Activated naive CD8-positive, alpha-beta T cell treated with anti-CD3 and anti-CD28 coated beads, Interleukin-2, amount 10 ng/mL, durations not matched to agents 7 days and 5 days (primary cell): ENCODE results near the gene DUSP28. TPM values are rescaled to one million over a fixed set of nuclear protein-coding genes. Genes with fewer than 3 reads are reported as not detected.
"Not testable (repeated sequence)": the region's sequence is repeated elsewhere in the genome, so short reads cannot be mapped to it uniquely, and the experiment has no call there.

Source experiments
- ATAC-seq: fragments of 150-1000 bp; cut with Tn5 transposase; one replicate; pipeline ENCODE4 v1.10.0; 2021; ENCODE audit warnings: low read depth, moderate library complexity
- POLR2A ChIA-PET: fragments of 350-600 bp; sonication (Branson Sonifier 250); formaldehyde crosslinking; loops from one replicate; lab custom pipeline; 2021; ENCODE audit warnings: antibody characterized with exemption; lab: Charles Lee
- DNase-seq: peaks from one replicate; pipeline ENCODE4 v3.0.0; 2021
- H3K27ac Mint-ChIP-seq: one replicate; pipeline ENCODE4 v1.8.0; 2022; ENCODE audit warnings: mild to moderate bottlenecking, mixed read lengths
- H3K27me3 Mint-ChIP-seq: one replicate; pipeline ENCODE4 v1.8.0; 2022; ENCODE audit warnings: mild to moderate bottlenecking, moderate library complexity, mixed read lengths
- H3K36me3 Mint-ChIP-seq: one replicate; pipeline ENCODE4 v1.8.0; 2021; ENCODE audit warnings: mild to moderate bottlenecking, mixed read lengths
- H3K4me1 Mint-ChIP-seq: one replicate; pipeline ENCODE4 v1.8.0; 2021; ENCODE audit warnings: mixed read lengths
- H3K4me3 Mint-ChIP-seq: one replicate; pipeline ENCODE4 v1.8.0; 2022; ENCODE audit warnings: mild to moderate bottlenecking, moderate library complexity, mixed read lengths
- H3K9me3 Mint-ChIP-seq: one replicate; pipeline ENCODE4 v1.8.0; 2021; ENCODE audit warnings: mixed read lengths
- total RNA-seq, 2 experiments: library from RNA; stranded (reverse); gene quantifications; one replicate each; pipeline ENCODE4 v1.2.3, GENCODE V29; 2021

Gene DUSP28
- total RNA-seq, 2 experiments from 2014 or later, result 12.3 to 13.8 TPM

DNA sequence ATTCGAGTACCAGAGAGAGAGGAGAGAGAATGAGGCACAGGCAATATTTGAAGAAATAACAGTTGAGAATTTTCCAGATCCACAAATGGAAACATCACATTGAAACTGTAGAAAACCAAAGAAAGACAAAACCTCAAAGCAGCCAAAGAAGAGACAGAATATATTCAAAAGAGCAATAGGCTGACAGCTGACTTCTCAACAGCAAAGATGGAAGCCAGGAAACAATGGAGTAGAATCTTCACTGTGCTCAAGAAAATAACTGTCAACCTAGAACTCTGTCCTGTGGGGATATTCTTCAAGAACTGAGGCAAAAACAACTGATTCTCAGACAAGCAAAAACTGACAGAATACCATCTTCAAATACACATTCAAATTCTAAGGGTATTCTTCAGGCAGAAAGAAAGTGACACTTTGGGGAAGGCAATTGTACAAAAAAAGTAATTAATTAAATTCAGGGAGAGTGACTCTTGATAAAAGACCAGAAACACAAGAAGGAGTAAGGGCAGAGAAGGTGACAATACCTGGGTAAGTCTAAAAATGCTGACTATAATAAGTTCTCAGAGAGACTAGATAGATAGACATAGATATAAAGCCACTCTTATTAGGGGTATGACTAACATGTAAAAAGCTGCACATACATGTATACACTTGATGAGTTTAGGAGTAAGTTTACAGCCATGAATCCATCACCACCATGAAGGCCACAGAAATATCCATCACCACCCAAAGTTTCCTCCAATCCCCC, 28.0 kb upstream of the DUSP28 start:
- ATAC-seq (no peak), DNase-seq (no peak)
- H3K27me3 Mint-ChIP-seq, result no peaks in the 10 kb centered on the region
- H3K4me1 Mint-ChIP-seq, result no peaks in the 10 kb centered on the region
- peaks cover 74% of the 10 kb centered on the region for H3K36me3 Mint-ChIP-seq
- POLR2A ChIA-PET, result no interaction called here
- H3K27ac Mint-ChIP-seq, result no peak overlapping the region
- peaks cover 29% of the 10 kb centered on the region for H3K9me3 Mint-ChIP-seq
- H3K4me3 Mint-ChIP-seq, result no peak overlapping the region

DNA sequence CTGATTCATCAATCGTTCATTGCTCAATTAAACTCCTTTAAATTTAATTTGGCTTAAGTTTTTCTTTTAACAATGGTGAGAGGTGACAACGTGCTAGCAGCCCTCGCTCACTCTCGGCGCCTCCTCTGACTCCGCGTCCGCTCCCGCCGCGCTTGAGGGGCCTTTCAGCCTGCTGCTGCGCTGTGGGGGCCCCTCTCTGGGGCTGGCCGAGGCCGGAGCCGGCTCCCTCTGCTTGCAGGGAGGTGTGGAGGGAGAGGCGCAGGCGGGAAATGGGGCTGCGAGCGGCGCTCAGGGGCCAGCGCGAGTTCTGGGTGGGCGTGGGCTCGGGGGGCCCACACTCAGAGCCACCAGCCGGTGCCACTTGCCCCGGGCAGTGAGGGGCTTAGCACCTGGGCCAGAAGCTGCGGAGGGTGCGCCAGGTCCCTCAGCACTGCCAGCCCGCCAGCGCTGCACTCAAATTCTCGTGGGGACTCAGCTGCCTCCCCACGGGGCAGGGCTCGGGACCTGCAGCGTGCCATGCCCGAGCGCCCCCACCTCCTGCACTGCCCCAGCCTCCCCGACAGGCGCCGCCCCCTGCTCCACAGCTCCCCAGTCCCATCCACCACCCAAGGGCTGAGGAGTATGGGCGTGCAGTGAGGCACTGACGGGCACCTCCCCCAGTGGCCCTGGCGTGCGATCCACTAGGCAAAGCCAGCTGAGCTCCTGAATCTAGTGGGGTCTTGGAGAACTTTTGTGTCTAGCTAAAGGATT, 22.0 kb upstream of the DUSP28 start:
- POLR2A ChIA-PET, result no interaction called here
- no peaks in the 10 kb centered on the region for H3K27me3 Mint-ChIP-seq
- H3K36me3 Mint-ChIP-seq, result peaks cover 60% of the 10 kb centered on the region
- no peak overlapping the region for H3K27ac Mint-ChIP-seq
- peaks cover 5% of the 10 kb centered on the region for H3K9me3 Mint-ChIP-seq
- ATAC-seq (no peak), DNase-seq (no peak)
- no peaks in the 10 kb centered on the region for H3K4me1 Mint-ChIP-seq
- no peak overlapping the region for H3K4me3 Mint-ChIP-seq

DNA sequence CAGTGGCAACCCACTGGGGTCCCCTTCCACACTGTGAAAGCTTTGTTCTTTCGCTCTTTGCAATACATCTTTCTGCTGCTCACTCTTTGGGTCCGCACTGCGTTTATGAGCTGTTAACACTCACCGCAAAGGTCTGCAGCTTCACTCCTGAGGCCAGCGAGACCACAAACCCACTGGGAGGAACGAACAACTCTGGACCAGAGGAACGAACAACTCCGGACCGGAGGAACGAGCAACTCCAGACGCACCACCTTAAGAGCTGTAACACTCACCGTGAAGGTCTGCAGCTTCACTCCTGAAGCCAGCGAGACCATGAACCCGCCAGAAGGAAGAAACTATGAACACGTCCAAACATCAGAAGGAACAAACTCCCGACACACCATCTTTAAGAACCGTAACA, 21.1 kb upstream of the DUSP28 start:
- H3K9me3 Mint-ChIP-seq, H3K27ac Mint-ChIP-seq, POLR2A ChIA-PET, H3K4me1 Mint-ChIP-seq, H3K4me3 Mint-ChIP-seq, ATAC-seq, H3K27me3 Mint-ChIP-seq, DNase-seq: not testable (repeated sequence)
- peaks cover 55% of the 10 kb centered on the region for H3K36me3 Mint-ChIP-seq

DNA sequence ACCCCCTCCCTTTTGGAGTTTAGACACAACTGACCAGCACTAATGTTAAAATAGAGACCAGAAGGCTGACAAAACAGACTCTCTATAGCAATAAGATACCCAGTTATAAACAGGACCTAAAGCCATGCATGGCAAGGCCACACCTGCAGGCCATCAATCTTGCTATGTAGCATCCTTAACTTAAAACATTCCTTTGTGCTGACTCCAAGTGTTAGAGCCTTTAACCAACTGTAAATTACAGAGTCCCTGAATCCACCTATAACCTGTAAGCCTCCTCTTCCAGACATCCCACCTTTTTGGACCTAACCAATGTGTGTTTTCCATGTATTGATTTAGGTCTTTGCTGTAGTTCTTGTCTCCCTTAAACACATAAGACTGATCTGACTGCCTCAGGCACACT, 20.3 kb upstream of the DUSP28 start:
- Mint-ChIP-seq H3K9me3 (peaks cover 3% of the 10 kb centered on the region), H3K27me3 (no peaks in the 10 kb centered on the region), H3K4me3 (no peak overlapping the region), H3K27ac (no peak overlapping the region), H3K36me3 (peaks cover 51% of the 10 kb centered on the region), H3K4me1 (no peaks in the 10 kb centered on the region)
- POLR2A ChIA-PET, result no interaction called here
- ATAC-seq, result no peak
- no peak for DNase-seq

DNA sequence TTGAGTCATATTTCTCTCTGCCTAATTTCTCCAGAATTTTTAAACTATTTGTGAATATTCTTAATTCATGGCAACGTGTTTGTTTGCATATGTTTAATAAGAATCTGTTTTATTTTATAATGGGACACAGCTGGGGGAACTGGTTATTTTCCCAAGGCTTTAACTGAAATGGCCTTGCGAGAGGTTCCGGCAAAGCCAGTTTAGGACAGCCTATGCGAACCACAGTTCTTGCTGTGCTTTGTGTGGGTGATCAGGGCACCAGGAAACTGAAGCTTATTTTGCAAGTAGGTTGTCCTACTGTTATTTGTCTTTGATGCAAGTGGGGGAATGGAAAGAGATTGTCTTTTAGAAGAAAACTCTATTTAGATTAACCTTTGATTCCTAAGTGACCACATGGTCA, 8.9 kb upstream of the DUSP28 start:
- POLR2A ChIA-PET, result no interaction called here
- H3K36me3 Mint-ChIP-seq, result peaks cover 37% of the 10 kb centered on the region

DNA sequence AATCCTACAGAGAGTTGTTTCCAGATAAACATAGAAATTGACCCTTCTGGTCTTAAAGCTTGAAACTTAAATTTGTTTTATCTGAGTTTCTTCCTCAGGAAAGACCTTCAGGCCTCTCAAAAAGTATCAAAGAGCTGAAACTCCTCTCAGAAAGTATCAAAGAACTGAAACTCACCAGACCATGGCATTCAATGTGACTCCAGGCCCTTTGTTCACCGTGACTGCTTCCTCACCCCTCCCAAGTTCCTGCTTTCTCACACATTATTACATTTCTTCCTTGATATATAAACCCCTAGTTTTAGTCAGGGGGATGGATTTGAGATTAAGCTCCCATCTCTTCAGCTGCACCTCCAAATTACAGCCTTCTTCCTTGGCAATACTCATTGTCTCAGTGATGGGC, 8.3 kb upstream of the DUSP28 start:
- Mint-ChIP-seq H3K4me1 (peaks cover 4% of the 10 kb centered on the region), H3K4me3 (no peak overlapping the region), H3K27me3 (no peaks in the 10 kb centered on the region), H3K9me3 (peaks cover 12% of the 10 kb centered on the region), H3K36me3 (peaks cover 34% of the 10 kb centered on the region), H3K27ac (no peak overlapping the region)
- DNase-seq, result no peak
- ATAC-seq, result no peak
- POLR2A ChIA-PET, result no interaction called here

More for the DNA sequence above, 8.9 kb upstream of the DUSP28 start:
- Mint-ChIP-seq H3K4me1 (peaks cover 1% of the 10 kb centered on the region), H3K27me3 (no peaks in the 10 kb centered on the region), H3K27ac (no peak overlapping the region), H3K9me3 (peaks cover 12% of the 10 kb centered on the region), H3K4me3 (no peak overlapping the region)
- ATAC-seq (no peak), DNase-seq (no peak)

DNA sequence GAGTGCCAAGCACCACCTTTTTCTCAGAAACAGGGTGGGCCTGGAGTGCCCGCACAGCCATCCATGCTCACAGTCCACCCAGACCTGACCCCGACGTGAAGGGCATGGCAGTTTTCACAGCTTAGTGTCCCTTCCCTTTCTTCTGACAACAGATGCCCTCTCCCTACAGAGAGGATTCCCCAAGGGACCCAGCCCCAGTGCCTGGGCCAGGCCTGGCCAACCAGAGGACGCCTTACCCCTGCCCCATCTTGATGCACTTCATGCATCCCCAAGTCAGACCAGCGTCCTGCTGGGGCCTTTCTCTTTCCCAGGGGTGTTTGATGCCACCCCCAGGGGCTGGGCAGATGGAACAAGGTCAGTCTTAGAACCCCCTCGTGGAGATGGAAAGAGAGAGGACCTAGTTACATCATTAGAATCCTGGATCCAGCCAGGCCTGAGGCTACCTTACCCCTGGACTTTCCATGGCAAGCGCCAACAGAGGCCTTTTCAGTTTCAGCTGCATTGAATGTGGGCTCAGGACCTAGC, 6.1 kb upstream of the DUSP28 start:
- H3K4me3 Mint-ChIP-seq, result no peak overlapping the region
- peaks cover 28% of the 10 kb centered on the region for H3K36me3 Mint-ChIP-seq
- no peak for DNase-seq
- peaks cover 13% of the 10 kb centered on the region for H3K4me1 Mint-ChIP-seq
- peaks cover 9% of the 10 kb centered on the region for H3K9me3 Mint-ChIP-seq
- POLR2A ChIA-PET, result no interaction called here
- no peak overlapping the region for H3K27ac Mint-ChIP-seq
- no peaks in the 10 kb centered on the region for H3K27me3 Mint-ChIP-seq
- no peak for ATAC-seq

DNA sequence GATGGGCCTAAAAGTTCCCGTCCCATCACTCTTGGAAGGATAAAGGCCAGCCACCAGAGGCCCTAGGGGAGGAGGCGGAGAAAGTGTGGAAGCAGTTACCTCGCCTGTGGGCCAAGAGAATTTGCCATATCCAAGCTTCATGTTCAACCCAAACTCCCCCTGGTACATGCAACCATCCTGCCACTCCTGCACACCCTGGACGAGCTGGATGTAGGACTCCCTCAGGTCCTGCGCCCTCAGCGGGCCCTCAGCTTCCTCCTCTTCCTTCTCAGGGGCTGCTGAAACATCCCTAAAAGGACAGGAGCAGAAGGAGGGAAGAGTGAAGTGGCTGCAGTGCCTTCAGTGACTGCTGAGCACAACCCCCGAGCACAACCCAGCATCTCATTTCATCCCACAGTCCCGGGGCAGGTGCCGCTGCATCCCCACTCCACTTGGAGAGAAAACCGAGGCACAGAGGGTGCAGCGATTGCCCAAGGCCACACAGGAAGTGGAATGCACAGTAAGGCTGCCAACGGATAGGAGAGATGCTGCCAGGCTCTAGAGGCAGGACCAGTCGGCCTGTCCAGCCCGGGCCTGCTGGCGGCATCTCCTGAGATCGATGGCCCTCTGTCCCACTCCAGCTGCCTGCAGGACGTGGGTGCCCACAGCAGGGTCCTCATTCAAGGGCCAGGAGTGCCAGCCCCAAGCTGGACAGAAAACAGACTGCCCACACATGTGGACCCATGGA, 5.2 kb upstream of the DUSP28 start:
- H3K36me3 Mint-ChIP-seq, result peaks cover 29% of the 10 kb centered on the region
- H3K27me3 Mint-ChIP-seq, result no peaks in the 10 kb centered on the region
- H3K9me3 Mint-ChIP-seq, result peaks cover 9% of the 10 kb centered on the region
- POLR2A ChIA-PET, result interaction anchor here (1.0 kb wide), 1 partner anchor 11 kb away, joined by 4 read pairs; no protein-coding TSS in a partner anchor
- ATAC-seq (no peak), DNase-seq (no peak)
- H3K27ac Mint-ChIP-seq, result no peak overlapping the region
- no peak overlapping the region for H3K4me3 Mint-ChIP-seq
- peaks cover 22% of the 10 kb centered on the region for H3K4me1 Mint-ChIP-seq

DNA sequence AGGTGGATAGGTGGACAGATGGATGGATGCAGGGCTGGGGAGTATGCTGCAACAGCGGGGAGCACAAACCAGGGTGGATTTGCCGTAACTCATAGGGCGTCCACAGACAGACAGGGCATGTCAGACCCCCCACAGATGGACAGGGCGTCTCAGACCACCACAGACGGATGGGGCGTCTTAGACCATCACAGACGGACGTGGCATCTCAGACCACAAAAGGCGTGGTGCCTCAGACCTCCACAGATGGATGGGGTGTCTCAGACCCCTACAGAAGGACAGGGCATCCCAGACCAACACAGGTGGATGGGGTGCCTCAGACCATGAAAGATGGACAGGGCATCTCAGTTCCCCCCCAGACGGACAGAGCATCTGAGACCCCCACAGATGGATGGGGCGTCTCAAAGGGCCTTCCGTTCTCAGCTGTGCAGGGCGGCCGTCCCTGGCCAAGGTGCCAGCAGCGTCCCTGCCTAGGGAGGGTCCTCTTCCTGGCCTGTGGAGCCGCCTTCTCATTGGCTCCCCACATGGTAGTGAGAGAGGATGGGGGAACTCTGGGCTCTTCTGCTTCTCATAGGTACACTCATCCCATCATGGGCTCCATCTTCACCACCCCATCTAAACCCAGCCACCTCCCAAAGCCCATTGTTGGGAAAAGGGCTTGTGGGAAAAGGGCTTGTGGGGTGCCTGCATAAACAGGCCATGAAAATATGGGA, 4.5 kb upstream of the DUSP28 start:
- Mint-ChIP-seq H3K4me1 (peaks cover 23% of the 10 kb centered on the region), H3K9me3 (peaks cover 7% of the 10 kb centered on the region), H3K27ac (no peak overlapping the region), H3K27me3 (no peaks in the 10 kb centered on the region), H3K36me3 (peaks cover 25% of the 10 kb centered on the region), H3K4me3 (no peak overlapping the region)
- DNase-seq (no peak), ATAC-seq (no peak)
- POLR2A ChIA-PET, result interaction anchor here (1.0 to 1.9 kb wide), 2 partner anchors 10 to 30 kb away, joined by 4 to 5 read pairs; partner anchors contain the start of gene CAPN10

DNA sequence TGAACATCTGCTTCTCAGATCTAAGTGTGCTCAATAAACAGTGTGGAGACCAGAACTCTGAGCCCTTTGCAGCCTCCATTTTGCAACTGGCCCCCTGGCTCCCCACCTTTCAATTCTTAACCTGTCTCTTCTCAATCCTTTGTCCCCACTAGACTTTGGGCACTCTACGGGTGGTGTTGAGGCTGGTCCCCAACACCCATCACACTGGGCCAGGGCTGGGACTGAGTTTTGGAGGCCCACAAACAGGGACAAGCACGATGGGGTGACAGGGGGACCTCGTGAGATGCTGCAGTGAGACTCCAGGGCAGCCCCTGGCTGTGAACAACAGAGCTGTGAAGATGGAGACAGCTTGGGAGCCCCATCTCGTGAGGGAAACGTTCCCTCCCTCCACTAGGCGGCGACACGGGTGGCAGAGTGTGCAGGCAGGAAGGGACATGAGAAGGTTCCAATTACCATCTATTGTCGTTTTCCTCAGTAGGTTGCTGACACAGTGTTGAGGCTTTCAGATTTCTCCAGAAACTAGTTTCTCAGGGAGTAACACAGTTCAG, 3.5 kb upstream of the DUSP28 start:
- Mint-ChIP-seq H3K4me1 (peaks cover 26% of the 10 kb centered on the region), H3K36me3 (peaks cover 16% of the 10 kb centered on the region), H3K27me3 (no peaks in the 10 kb centered on the region), H3K9me3 (peaks cover 2% of the 10 kb centered on the region), H3K4me3 (peak overlapping the region; percentile 28), H3K27ac (peak overlapping the region; percentile 24)
- DNase-seq, result peak; percentile 75
- ATAC-seq, result no peak
- POLR2A ChIA-PET, result interaction anchor here (1.9 to 2.8 kb wide), 2 partner anchors 10 to 29 kb away, joined by 5 to 16 read pairs; partner anchors contain the start of gene CAPN10

DNA sequence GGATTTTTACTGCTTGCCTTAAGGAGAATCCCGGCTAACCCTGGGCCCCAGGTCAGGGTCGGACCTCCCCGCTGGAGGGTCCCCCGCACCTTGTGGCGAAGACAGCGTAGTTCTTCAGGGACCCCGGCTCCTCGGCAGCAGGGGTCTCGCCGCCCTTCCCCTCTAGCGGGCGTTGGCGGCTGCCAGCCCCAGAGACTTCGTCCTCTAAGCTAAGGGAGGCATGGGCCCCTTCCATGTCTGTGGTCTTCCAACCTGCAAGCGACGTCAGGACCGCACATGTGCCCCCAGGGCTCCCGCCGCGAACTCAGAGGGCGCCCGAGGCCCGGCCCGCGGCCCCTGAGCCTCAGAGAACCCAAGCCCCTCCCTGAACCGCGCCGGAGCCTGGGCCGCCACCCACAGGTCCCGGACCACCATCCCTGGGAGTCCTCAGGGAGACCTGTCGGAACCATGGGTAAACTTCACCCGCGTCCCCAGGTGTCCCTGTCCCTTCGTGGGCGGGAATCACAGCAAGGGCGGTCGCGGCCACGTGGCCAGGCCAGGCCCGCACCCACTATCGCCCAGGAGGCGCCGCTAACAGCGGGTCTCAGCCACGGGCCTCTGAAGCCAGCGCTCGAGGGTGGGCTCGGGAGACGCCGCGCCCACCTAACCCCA, 2.9 kb upstream of the DUSP28 start:
- Mint-ChIP-seq H3K4me3 (peak overlapping the region; percentile 28), H3K4me1 (peaks cover 30% of the 10 kb centered on the region), H3K36me3 (peaks cover 10% of the 10 kb centered on the region), H3K27me3 (no peaks in the 10 kb centered on the region), H3K9me3 (no peaks in the 10 kb centered on the region), H3K27ac (no peak overlapping the region)
- POLR2A ChIA-PET, result interaction anchor here (1.9 to 2.8 kb wide), 2 partner anchors 9 to 29 kb away, joined by 5 to 16 read pairs; partner anchors contain the start of gene CAPN10
- no peak for ATAC-seq
- no peak for DNase-seq

DNA sequence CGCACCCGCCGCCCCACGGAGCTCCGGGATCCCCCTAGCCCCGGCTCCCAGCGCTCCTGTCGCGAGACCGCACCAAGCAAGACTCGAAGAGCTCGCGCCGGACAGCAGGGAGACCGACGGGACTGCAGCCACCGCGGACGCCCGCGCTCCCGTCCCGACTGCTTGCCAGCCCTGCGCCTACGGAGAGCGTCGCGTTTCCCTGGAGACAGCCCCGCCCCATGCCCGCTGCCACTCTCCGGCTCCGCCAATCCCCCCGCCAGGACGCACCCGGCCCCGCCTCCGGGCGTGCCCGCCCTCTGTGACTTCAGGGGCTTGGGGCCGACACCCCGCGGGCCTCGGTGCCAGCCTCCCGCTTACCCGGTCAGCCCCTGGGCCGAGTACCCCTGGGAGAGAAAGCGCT, 2.3 kb upstream of the DUSP28 start, which contains the start of gene ANKMY1:
Gene ANKMY1 (minus strand): TSS at position 181 of the 400 bp plus-strand sequence. CDS start 653 bp downstream, outside the sequence.
- peaks cover 12% of the 10 kb centered on the region for H3K36me3 Mint-ChIP-seq
- peaks cover 36% of the 10 kb centered on the region for H3K4me1 Mint-ChIP-seq
- peak within 1 kb of the TSS; percentile 83 for H3K4me3 Mint-ChIP-seq
- ATAC-seq, result no peak
- H3K27me3 Mint-ChIP-seq, result no peaks in the 10 kb centered on the region
- H3K9me3 Mint-ChIP-seq, result no peaks in the 10 kb centered on the region
- POLR2A ChIA-PET, result interaction anchor here (0.9 to 2.8 kb wide), 2 partner anchors 8 to 28 kb away, joined by 3 to 16 read pairs; partner anchors contain the start of gene CAPN10
- DNase-seq, result peak; percentile 80
- peak within 1 kb of the TSS; percentile 24 for H3K27ac Mint-ChIP-seq
